HepG2 (cell line): ENCODE data around the gene SLC19A1. TPM values are rescaled to one million over a fixed set of nuclear protein-coding genes. Genes with fewer than 3 reads are reported as not detected.

Experiments used
- ATAC-seq: fragments of 200-7000 bp; cut with Tn5 transposase; 3 replicates; pipeline ENCODE4 v1.9.1; 2020; ENCODE audit warnings: mild to moderate bottlenecking, moderate library complexity
- BruUV-seq: library from RNA; stranded (reverse); fragments of 400-500 nt; replicated peaks from 2 replicates; lab custom pipeline; 2021; lab: Mats Ljungman, UMichigan
- CTCF ChIA-PET: fragments of 300-600 bp; formaldehyde crosslinking; extraction: SDS; loops from one replicate; lab custom pipeline; 2021; ENCODE audit warnings: low total read pairs, inconsistent platforms, low intra/inter-chr PET ratio; lab: Yijun Ruan, JAX
- POLR2A ChIA-PET: fragments of 350-600 bp; sonication (Branson Sonifier 250); formaldehyde crosslinking; loops from one replicate; lab custom pipeline; 2020; ENCODE audit warnings: antibody characterized with exemption, inconsistent platforms; lab: Yijun Ruan, JAX
- DNase-seq: peaks from one replicate; pipeline ENCODE4 v3.0.0-alpha.2; 2015; ENCODE audit warnings: low spot score
- FAIRE-seq: peaks from 3 replicates; lab custom pipeline; 2011; peaks lifted over from hg19 to GRCh38; lab: Jason Lieb, UNC
- H2AFZ ChIP-seq: one replicate; pipeline ENCODE4 v1.6.1; 2011; ENCODE audit warnings: low read length, inconsistent platforms
- H3K27ac ChIP-seq: fragments of 300-600 bp; 3 replicates; pipeline ENCODE4 v1.8.0; 2011; ENCODE audit warnings: mixed run types, mild to moderate bottlenecking, mixed read lengths, low read length, inconsistent platforms; ENCODE audit not compliant: insufficient read depth; ENCODE audit errors: extremely low read length
- H3K27me3 ChIP-seq, 2 experiments: fragments of 200-600 bp in 1 of 2; 2 replicates in 1 of 2; 3 replicates in 1 of 2; pipeline versions ENCODE4 v1.6.0 to v1.8.0; 2011; ENCODE audit warnings: low read length in 2 of 2, mild to moderate bottlenecking in 2 of 2, moderate library complexity in 2 of 2, inconsistent platforms in 1 of 2; ENCODE audit not compliant: insufficient read depth in 2 of 2, control insufficient read depth in 1 of 2
- H3K36me3 ChIP-seq, 2 experiments: fragments of 200-600 bp in 1 of 2; replicated peaks in 1 of 2; 2 replicates in 1 of 2; 3 replicates in 1 of 2; pipeline versions ENCODE4 v1.5.1 to v1.8.0; 2011; ENCODE audit warnings: low read length in 2 of 2, inconsistent platforms in 1 of 2; ENCODE audit not compliant: insufficient read depth in 2 of 2, control insufficient read depth in 1 of 2
- H3K4me1 ChIP-seq: 2 replicates; pipeline ENCODE4 v1.5.1; 2012; ENCODE audit warnings: low read length, inconsistent platforms; ENCODE audit not compliant: insufficient read depth
- H3K4me2 ChIP-seq: 2 replicates; pipeline ENCODE4 v1.6.0; 2011; ENCODE audit warnings: low read depth, low read length, inconsistent platforms
- H3K4me3 ChIP-seq, 3 experiments: fragments of 200-600 bp in 1 of 3; sonication (generic), shearing (Covaris generic) in 1 of 3; replicated peaks in 1 of 3; 2 replicates each; pipeline ENCODE4 v1.5.1; 2011 to 2016; ENCODE audit warnings: low read length in 3 of 3, inconsistent platforms in 2 of 3, low read depth in 2 of 3, mild to moderate bottlenecking in 2 of 3, control low read depth in 1 of 3, mixed read lengths in 1 of 3; ENCODE audit not compliant: insufficient read depth in 1 of 3
- H3K79me2 ChIP-seq: one replicate; pipeline ENCODE4 v1.6.1; 2011; ENCODE audit warnings: low read length, inconsistent platforms; ENCODE audit not compliant: insufficient read depth
- H3K9ac ChIP-seq: 2 replicates; pipeline ENCODE4 v1.6.0; 2011; ENCODE audit warnings: mild to moderate bottlenecking, low read depth, low read length, inconsistent platforms; ENCODE audit not compliant: insufficient read depth
- H3K9me3 ChIP-seq: 2 replicates; pipeline ENCODE4 v1.5.1; 2012; ENCODE audit warnings: mild to moderate bottlenecking, low read length
- H4K20me1 ChIP-seq: 2 replicates; pipeline ENCODE4 v1.6.0; 2011; ENCODE audit warnings: inconsistent platforms, mild to moderate bottlenecking, low read length, moderate library complexity; ENCODE audit not compliant: insufficient read depth
- BORCS8-MEF2B ChIP-seq: sonication (generic); formaldehyde crosslinking; IDR thresholded peaks from 2 replicates; pipeline ENCODE4 v1.8.0; 2022; ENCODE audit warnings: mild to moderate bottlenecking, missing genetic modification reagents
- GFI1 ChIP-seq: sonication (generic); formaldehyde crosslinking; IDR thresholded peaks from 2 replicates; pipeline ENCODE4 v1.5.0; 2020; ENCODE audit warnings: missing genetic modification reagents, mild to moderate bottlenecking, borderline replicate concordance
- JDP2 ChIP-seq: sonication (generic); formaldehyde crosslinking; IDR thresholded peaks from 2 replicates; pipeline ENCODE4 v1.8.1; 2022; ENCODE audit warnings: missing genetic modification reagents, borderline replicate concordance
- PHF20 ChIP-seq: sonication (generic); formaldehyde crosslinking; IDR thresholded peaks from 2 replicates; pipeline ENCODE4 v1.5.0; 2020; ENCODE audit warnings: mild to moderate bottlenecking, missing genetic modification reagents
- RAD21 ChIP-seq: fragments of 450-650 bp; formaldehyde crosslinking; IDR thresholded peaks from 2 replicates; pipeline ENCODE4 v1.5.0; 2020; ENCODE audit warnings: mild to moderate bottlenecking
- TP53 ChIP-seq: sonication (generic); formaldehyde crosslinking; conservative IDR thresholded peaks from 2 replicates; pipeline ENCODE4 v1.4.0; 2020; ENCODE audit warnings: missing genetic modification reagents
- ZFP36L2 ChIP-seq: sonication (generic); formaldehyde crosslinking; IDR thresholded peaks from 2 replicates; pipeline ENCODE4 v1.4.0; 2020; ENCODE audit warnings: missing genetic modification reagents
- ZNF337 ChIP-seq: sonication (generic); formaldehyde crosslinking; IDR thresholded peaks from 2 replicates; pipeline ENCODE4 v1.5.1; 2020; ENCODE audit warnings: missing genetic modification reagents, low read depth, mild to moderate bottlenecking, borderline replicate concordance
- ZNF562 ChIP-seq: sonication (generic); formaldehyde crosslinking; IDR thresholded peaks from 2 replicates; pipeline ENCODE4 v1.8.0; 2022; ENCODE audit warnings: missing genetic modification reagents, borderline replicate concordance
- ZNF703 ChIP-seq: sonication (generic); formaldehyde crosslinking; IDR thresholded peaks from 2 replicates; pipeline ENCODE4 v1.5.1; 2020; ENCODE audit warnings: missing genetic modification reagents, mild to moderate bottlenecking, moderate library complexity, borderline replicate concordance
- WGBS: methylation state at CpG from one replicate; pipeline ENCODE4 v1.1.6; 2017; ENCODE audit warnings: low lambda C conversion rate; 5-methylcytosine and 5-hydroxymethylcytosine counted together
- in situ Hi-C: cut with HindIII; loops from 2 replicates; pipeline ENCODE4 v1.10.0; 2017; ENCODE audit warnings: low pct_unique_long_range_greater_than_20kb; ENCODE audit not compliant: extremely low pct_ligation_motif_present
- intact Hi-C: fragments of 100-400 bp; cut with micrococcal nuclease; formaldehyde crosslinking; loops from one replicate; pipeline ENCODE4 v1.10.0; 2022; ENCODE audit not compliant: unreplicated experiment
- polyA plus RNA-seq, 8 experiments: library from polyadenylated mRNA; depleted of rRNA in 3 of 8; stranded (reverse) in 7 of 8; unstranded in 1 of 8; fragments of >200 nt; fragmentation: Illumina TruSeq in 4 of 8; extraction: Trizol in 4 of 8; gene quantifications; 2 replicates each; pipeline versions ENCODE4 v1.2.1 to v1.2.3, GENCODE V29; 2011 to 2016; ENCODE audit warnings: low read depth in 4 of 8, missing spikeins in 1 of 8, mixed read lengths in 1 of 8; ENCODE audit not compliant: insufficient read depth in 1 of 8
- total RNA-seq, 5 experiments: library from RNA; depleted of rRNA; stranded (reverse); fragments of >200 nt; fragmentation: Illumina TruSeq; extraction: Trizol; gene quantifications; 2 replicates each; pipeline ENCODE4 v1.2.3, GENCODE V29; 2016; ENCODE audit warnings: low read depth in 1 of 5
- TF ChIP-seq, protein P1 (sequence below): sonication (generic); formaldehyde crosslinking; IDR thresholded peaks from 2 replicates; pipeline ENCODE4 v1.4.0; 2020; ENCODE audit warnings: missing genetic modification reagents
- TF ChIP-seq, protein P2 (sequence below): IDR thresholded peaks from 2 replicates; pipeline ENCODE4 v1.6.1; 2018; ENCODE audit warnings: missing genetic modification reagents, mild to moderate bottlenecking, missing compliant biosample characterization

The SLC19A1 gene
- total and polyA plus RNA-seq, 2 of the 13 experiments (the other 11 are each of a cell fraction or from before 2014, with no cell fraction given): 21.8 to 23.0 TPM

DNA sequence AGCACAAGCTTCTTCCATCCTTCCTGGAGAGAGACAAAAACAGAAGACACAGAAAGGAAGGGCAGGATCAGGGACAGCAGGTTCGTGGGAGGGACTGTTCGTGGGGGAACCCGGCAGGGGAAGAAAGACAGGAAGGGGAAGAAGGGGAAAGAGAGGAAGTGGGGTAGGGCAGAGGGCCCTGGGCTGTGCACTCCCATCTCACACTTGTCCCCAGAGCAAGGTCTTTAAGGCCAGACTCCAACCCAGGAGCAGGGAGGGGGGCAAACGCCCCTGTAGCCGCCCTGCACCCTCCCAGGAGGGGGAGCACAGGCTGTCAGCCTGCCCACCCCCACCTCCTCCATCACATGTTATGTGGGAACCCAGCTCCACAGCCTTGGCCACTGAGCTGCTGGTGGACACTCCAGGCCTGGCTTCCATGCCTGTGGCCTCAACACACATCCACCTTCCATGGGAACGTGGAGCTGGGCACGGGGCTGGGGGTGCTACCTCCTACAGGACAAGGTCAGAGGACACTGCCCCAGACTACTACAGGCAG lies 9.3 kb downstream of the SLC19A1 start:
- Histone ChIP-seq H2AFZ (no peak overlapping the region), H3K36me3 (peaks cover 15 to 44% of the 10 kb centered on the region in 2 experiments), H3K9me3 (no peaks in the 10 kb centered on the region), H3K79me2 (peaks cover 2% of the 10 kb centered on the region), H3K4me3 (no peak overlapping the region), H4K20me1 (no peaks in the 10 kb centered on the region), H3K4me2 (no peak overlapping the region), H3K9ac (no peak overlapping the region), H3K27me3 (no peaks in the 10 kb centered on the region), H3K27ac (no peak overlapping the region), H3K4me1 (peaks cover 23% of the 10 kb centered on the region)
- in situ Hi-C loops (no loop called here), intact Hi-C loops (no loop called here)
- DNase-seq (no peak), FAIRE-seq (no peak), ATAC-seq (no peak)
- 92% methylated on average over 7 of the region's 7 CpGs for WGBS
- POLR2A ChIA-PET: no interaction called here
- TF ChIP-seq, protein P1, sequence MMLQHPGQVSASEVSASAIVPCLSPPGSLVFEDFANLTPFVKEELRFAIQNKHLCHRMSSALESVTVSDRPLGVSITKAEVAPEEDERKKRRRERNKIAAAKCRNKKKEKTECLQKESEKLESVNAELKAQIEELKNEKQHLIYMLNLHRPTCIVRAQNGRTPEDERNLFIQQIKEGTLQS (CRISPR knock-in tag): no peak
- no peak for TF ChIP-seq TP53
- TF ChIP-seq JDP2 (CRISPR knock-in tag): no peak
- TF ChIP-seq ZFP36L2 (CRISPR knock-in tag): no peak
- TF ChIP-seq ZNF703 (CRISPR knock-in tag): no peak
- no peak for TF ChIP-seq RAD21 (CRISPR knock-in tag)
- TF ChIP-seq, protein P2, sequence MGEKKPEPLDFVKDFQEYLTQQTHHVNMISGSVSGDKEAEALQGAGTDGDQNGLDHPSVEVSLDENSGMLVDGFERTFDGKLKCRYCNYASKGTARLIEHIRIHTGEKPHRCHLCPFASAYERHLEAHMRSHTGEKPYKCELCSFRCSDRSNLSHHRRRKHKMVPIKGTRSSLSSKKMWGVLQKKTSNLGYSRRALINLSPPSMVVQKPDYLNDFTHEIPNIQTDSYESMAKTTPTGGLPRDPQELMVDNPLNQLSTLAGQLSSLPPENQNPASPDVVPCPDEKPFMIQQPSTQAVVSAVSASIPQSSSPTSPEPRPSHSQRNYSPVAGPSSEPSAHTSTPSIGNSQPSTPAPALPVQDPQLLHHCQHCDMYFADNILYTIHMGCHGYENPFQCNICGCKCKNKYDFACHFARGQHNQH: no peak
- TF ChIP-seq PHF20 (CRISPR knock-in tag): no peak
- no peak for TF ChIP-seq ZNF337 (CRISPR knock-in tag)
- no peak for TF ChIP-seq ZNF562 (CRISPR knock-in tag)
- no peak for TF ChIP-seq GFI1 (CRISPR knock-in tag)
- TF ChIP-seq BORCS8-MEF2B (CRISPR knock-in tag): no peak
- CTCF ChIA-PET: no interaction called here
- no TSS peak for BruUV-seq
